Activated CD4-positive, alpha-beta T cell treated with anti-CD3 and anti-CD28 coated beads, Interleukin-2, amount 10 ng/mL, durations not matched to agents 7 days and 5 days (primary cell): ENCODE measurements around the gene MYL6. TPM values are rescaled to one million over a fixed set of nuclear protein-coding genes. Genes with fewer than 3 reads are reported as not detected.
A peak's percentile ranks its signal among the peaks of the same experiment; 100 is the strongest.

ENCODE experiments used
- CTCF ChIA-PET: fragments of 350-600 bp; sonication (Branson Sonifier 250); formaldehyde crosslinking; loops from one replicate; lab custom pipeline; 2021; ENCODE audit warnings: antibody characterized with exemption; lab: Charles Lee
- POLR2A ChIA-PET: fragments of 350-600 bp; sonication (Branson Sonifier 250); formaldehyde crosslinking; loops from one replicate; lab custom pipeline; 2021; ENCODE audit warnings: antibody characterized with exemption; lab: Charles Lee
- DNase-seq: peaks from one replicate; pipeline ENCODE4 v3.0.0-alpha.2; 2020
- H3K27ac Mint-ChIP-seq: one replicate; pipeline ENCODE4 v1.8.0; 2021; ENCODE audit warnings: mild to moderate bottlenecking, moderate library complexity, mixed read lengths
- H3K27me3 Mint-ChIP-seq: one replicate; pipeline ENCODE4 v1.8.0; 2021; ENCODE audit warnings: mixed read lengths
- H3K36me3 Mint-ChIP-seq: one replicate; pipeline ENCODE4 v1.8.0; 2021; ENCODE audit warnings: low read depth, mixed read lengths
- H3K4me1 Mint-ChIP-seq: one replicate; pipeline ENCODE4 v1.8.0; 2021; ENCODE audit warnings: mixed read lengths
- H3K4me3 Mint-ChIP-seq: one replicate; pipeline ENCODE4 v1.8.0; 2021; ENCODE audit warnings: mild to moderate bottlenecking, moderate library complexity, mixed read lengths
- H3K9me3 Mint-ChIP-seq: one replicate; pipeline ENCODE4 v1.8.0; 2021; ENCODE audit warnings: mixed read lengths
- total RNA-seq, 2 experiments: library from RNA; stranded (reverse); gene quantifications; one replicate each; pipeline ENCODE4 v1.2.3, GENCODE V29; 2021

Gene MYL6
- total RNA-seq, 2 experiments from 2014 or later = 1,336 to 1,525 TPM

DNA sequence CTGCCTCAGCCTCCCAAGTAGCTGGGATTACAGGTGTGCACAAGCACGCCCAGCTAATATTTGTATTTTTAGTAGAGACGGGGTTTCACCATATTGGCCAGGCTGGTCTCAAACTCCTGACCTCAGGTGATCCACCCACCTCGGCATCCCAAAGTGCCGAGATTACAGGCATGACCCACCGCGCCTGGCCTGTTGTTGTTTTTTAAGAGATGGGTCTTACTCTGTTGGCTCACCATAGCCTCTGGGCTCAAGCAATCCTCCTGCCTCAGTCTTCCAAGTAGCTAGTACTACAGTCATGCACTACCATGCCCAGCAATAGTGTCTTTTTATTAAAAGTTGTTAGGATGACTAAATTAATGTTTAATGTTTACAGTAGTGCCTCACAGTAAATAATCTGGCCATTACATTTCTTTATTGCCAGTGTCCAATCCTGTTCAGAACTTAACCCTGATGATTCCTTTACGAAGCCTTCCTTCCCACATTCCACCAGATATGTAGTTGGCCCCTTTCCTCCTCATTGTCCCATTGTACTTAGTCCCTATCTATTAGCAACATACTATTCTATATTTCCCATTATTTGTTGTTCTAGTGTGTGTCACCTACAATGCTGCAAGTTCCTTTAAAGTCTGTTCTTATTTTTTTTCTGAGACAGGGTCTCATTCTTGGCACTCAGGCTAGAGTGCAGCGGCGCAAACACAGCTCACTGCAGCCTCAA, 39.9 kb downstream of the MYL6 start:
- CTCF ChIA-PET = interaction anchor here (1.0 to 13.5 kb wide), 4 partner anchors 8 to 81 kb away, joined by 3 to 99 read pairs (median 5); partner anchors contain the start of gene SMARCC2
- no peak overlapping the region for H3K4me3 Mint-ChIP-seq

DNA sequence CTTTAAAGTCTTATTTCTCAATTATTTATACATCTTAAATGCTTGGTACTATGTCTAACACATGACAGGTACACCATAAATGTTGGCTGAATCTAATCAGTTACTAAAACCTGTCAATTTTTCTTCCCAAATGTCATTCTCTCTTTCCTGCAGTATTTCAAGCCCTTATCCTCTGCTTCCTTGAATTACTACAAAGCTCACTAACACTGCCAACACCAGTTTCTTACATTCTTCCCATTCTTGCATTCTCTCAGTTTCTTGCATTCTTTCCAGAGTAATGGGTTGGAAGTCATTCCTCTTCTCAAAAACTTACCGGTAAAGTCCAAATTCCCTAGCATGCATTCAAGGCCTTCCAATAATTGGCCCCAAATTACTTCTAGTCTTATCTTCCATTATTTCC, 40.7 kb downstream of the MYL6 start:
- Mint-ChIP-seq H3K27me3 (no peaks in the 10 kb centered on the region), H3K4me3 (no peak overlapping the region), H3K4me1 (peaks cover 2% of the 10 kb centered on the region), H3K36me3 (peaks cover 4% of the 10 kb centered on the region), H3K27ac (no peak overlapping the region), H3K9me3 (no peaks in the 10 kb centered on the region)
- no peak for DNase-seq
- ChIA-PET CTCF (interaction anchor here (13.5 kb wide), 1 partner anchor 9 kb away, joined by 99 read pairs; the partner anchor contains the start of gene SMARCC2), POLR2A (no interaction called here)

More for the DNA sequence above, 39.9 kb downstream of the MYL6 start:
- no peak for DNase-seq
- Mint-ChIP-seq H3K9me3 (no peaks in the 10 kb centered on the region), H3K4me1 (peaks cover 7% of the 10 kb centered on the region), H3K27ac (no peak overlapping the region), H3K27me3 (no peaks in the 10 kb centered on the region), H3K36me3 (peaks cover 9% of the 10 kb centered on the region)
- POLR2A ChIA-PET = no interaction called here

DNA sequence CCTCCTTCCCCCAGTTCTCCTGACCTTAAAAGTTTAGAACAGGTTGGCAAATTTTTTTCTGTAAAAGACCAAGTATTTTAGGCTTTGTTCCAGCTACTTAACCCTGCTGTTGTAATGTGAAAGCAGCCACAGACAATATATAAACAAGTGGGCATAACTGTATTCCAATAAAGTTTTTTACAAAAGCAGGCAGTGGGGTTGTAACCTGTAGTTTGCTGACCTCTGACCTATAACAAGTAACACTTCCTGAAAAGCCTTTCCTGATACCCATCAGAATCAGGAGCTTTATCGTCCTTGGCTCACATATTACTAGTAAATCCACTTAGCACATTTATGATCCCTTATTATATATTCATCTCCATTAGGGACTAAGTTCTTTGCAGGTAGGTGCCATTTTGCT, 44.2 kb downstream of the MYL6 start:
- H3K4me1 Mint-ChIP-seq = no peaks in the 10 kb centered on the region
- no peak for DNase-seq
- H3K36me3 Mint-ChIP-seq = peaks cover 14% of the 10 kb centered on the region
- H3K9me3 Mint-ChIP-seq = no peaks in the 10 kb centered on the region
- no peak overlapping the region for H3K27ac Mint-ChIP-seq
- CTCF ChIA-PET = interaction anchor here (0.8 to 13.5 kb wide), 7 partner anchors 9 to 261 kb away, joined by 3 to 99 read pairs (median 4); partner anchors contain the start of genes SMARCC2 and ZC3H10
- POLR2A ChIA-PET = no interaction called here
- H3K4me3 Mint-ChIP-seq = no peak overlapping the region
- no peaks in the 10 kb centered on the region for H3K27me3 Mint-ChIP-seq

- ChIA-PET POLR2A (no interaction called here), CTCF (interaction anchor here (0.8 to 13.5 kb wide), 6 partner anchors 8 to 261 kb away, joined by 3 to 99 read pairs (median 4); partner anchors contain the start of genes SMARCC2 and ZC3H10)
- Mint-ChIP-seq H3K4me1 (no peaks in the 10 kb centered on the region), H3K4me3 (no peak overlapping the region), H3K27ac (no peak overlapping the region), H3K36me3 (peaks cover 18% of the 10 kb centered on the region), H3K9me3 (no peaks in the 10 kb centered on the region), H3K27me3 (no peaks in the 10 kb centered on the region)
- no peak for DNase-seq
Measured at GRCh38 chr12:56202838-56203237, 44.7 kb downstream of the MYL6 start.

DNA sequence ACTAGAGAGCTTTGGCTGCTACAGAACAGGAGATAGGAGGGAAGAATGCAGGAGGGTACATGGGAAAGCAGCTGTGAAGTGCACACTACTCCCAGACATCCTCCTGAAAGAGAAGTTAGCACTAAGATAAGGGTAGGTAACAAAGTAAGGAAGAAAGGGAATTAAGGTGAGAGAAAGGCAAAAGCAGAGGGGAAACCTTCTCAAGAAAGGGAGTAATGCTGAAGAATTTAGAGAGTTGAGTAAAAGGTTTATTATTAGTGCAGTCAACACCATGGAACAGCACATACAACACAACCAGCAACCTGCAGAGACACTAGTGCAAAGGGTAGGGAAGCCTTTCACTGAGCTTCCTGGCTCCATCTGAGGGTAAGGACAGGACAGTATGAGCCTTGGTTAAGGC, 46.1 kb downstream of the MYL6 start:
- POLR2A ChIA-PET = no interaction called here
- Mint-ChIP-seq H3K27ac (no peak overlapping the region), H3K27me3 (no peaks in the 10 kb centered on the region), H3K9me3 (no peaks in the 10 kb centered on the region), H3K4me1 (no peaks in the 10 kb centered on the region), H3K4me3 (no peak overlapping the region), H3K36me3 (peaks cover 22% of the 10 kb centered on the region)
- no peak for DNase-seq
- CTCF ChIA-PET = interaction anchor here (0.5 to 13.5 kb wide), 4 partner anchors 9 to 559 kb away, joined by 3 to 99 read pairs (median 18); partner anchors contain the start of genes RNF41 and SMARCC2

DNA sequence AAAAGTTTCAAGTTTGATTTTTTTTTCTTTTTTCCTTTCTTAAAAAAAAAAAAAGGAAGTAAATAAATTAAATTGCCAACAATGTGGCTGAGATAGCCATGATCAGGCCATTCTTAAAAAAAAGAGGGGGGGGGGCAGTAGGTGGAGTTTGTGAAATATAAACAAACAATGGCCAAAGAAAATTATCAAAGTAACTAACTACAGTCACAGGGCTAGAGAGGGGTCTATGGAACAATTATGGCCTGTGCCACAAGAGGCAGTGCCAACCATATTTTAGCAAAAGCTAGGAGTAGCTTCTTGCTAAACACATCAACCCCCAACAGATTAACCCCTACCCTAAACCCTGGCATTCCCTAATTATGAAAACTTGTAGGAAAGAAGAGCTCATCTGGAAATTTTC, 47.3 kb downstream of the MYL6 start:
- ChIA-PET POLR2A (interaction anchor here (0.7 kb wide), 1 partner anchor 78 kb away, joined by 3 read pairs; no protein-coding TSS in a partner anchor), CTCF (interaction anchor here (0.8 to 13.5 kb wide), 9 partner anchors 13 to 155 kb away, joined by 3 to 99 read pairs (median 3); partner anchors contain the start of genes ANKRD52, RNF41, SMARCC2 and ZC3H10)
- H3K27me3 Mint-ChIP-seq = no peaks in the 10 kb centered on the region
- no peaks in the 10 kb centered on the region for H3K9me3 Mint-ChIP-seq
- H3K36me3 Mint-ChIP-seq = peaks cover 30% of the 10 kb centered on the region
- no peak for DNase-seq
- no peak overlapping the region for H3K27ac Mint-ChIP-seq
- H3K4me3 Mint-ChIP-seq = no peak overlapping the region
- no peaks in the 10 kb centered on the region for H3K4me1 Mint-ChIP-seq

GRCh38 chr12:56206452-56207166, 48.5 kb downstream of the MYL6 start:
- CTCF ChIA-PET = interaction anchor here (0.5 to 13.5 kb wide), 16 partner anchors 9 to 421 kb away, joined by 3 to 99 read pairs (median 4); partner anchors contain the start of genes ANKRD52, COQ10A, RNF41 and SMARCC2
- peaks cover 37% of the 10 kb centered on the region for H3K36me3 Mint-ChIP-seq
- POLR2A ChIA-PET = no interaction called here
- no peaks in the 10 kb centered on the region for H3K4me1 Mint-ChIP-seq
- no peaks in the 10 kb centered on the region for H3K27me3 Mint-ChIP-seq
- no peak overlapping the region for H3K27ac Mint-ChIP-seq
- peak; percentile 50 for DNase-seq
- H3K9me3 Mint-ChIP-seq = no peaks in the 10 kb centered on the region
- H3K4me3 Mint-ChIP-seq = no peak overlapping the region

GRCh38 chr12:56208006-56208405, 49.8 kb downstream of the MYL6 start:
- POLR2A ChIA-PET = interaction anchor here (0.7 kb wide), 1 partner anchor 14 kb away, joined by 4 read pairs; the partner anchor contains the start of gene RNF41
- no peak for DNase-seq
- Mint-ChIP-seq H3K4me1 (no peaks in the 10 kb centered on the region), H3K27me3 (no peaks in the 10 kb centered on the region), H3K36me3 (peaks cover 46% of the 10 kb centered on the region), H3K27ac (no peak overlapping the region), H3K4me3 (no peak overlapping the region), H3K9me3 (no peaks in the 10 kb centered on the region)
- CTCF ChIA-PET = interaction anchor here (0.6 to 13.5 kb wide), 7 partner anchors 8 to 417 kb away, joined by 3 to 99 read pairs (median 6); partner anchors contain the start of genes RNF41, SMARCC2 and ZC3H10

Other genes starting within 250 kb of the MYL6 start
- 10 to 100 TPM; 50.3 to 50.7 TPM for gene PYM1, start 230.5 kb upstream of the MYL6 start, total RNA-seq
- gene DGKA, start 227.2 kb upstream of the MYL6 start, total RNA-seq = 100 to 1,000 TPM; 766 to 771 TPM
- gene PMEL, start 192.3 kb upstream of the MYL6 start, total RNA-seq = under 1 TPM in 1 of 2 experiments, not detected in 1; 0.37 TPM
- gene CDK2, start 191.5 kb upstream of the MYL6 start, total RNA-seq = 100 to 1,000 TPM in 1 of 2 experiments, 10 to 100 TPM in 1; 96.6 to 106 TPM
- gene RAB5B, start 184.3 kb upstream of the MYL6 start, total RNA-seq = 10 to 100 TPM; 56.9 to 58.1 TPM
- 1 to 10 TPM; 2.4 to 3.5 TPM for gene SUOX, start 161.1 kb upstream of the MYL6 start, total RNA-seq
- 10 to 100 TPM; 15.7 to 17.4 TPM for gene IKZF4, start 137.3 kb upstream of the MYL6 start, total RNA-seq
- gene RPS26, start 116.4 kb upstream of the MYL6 start, total RNA-seq = 10 to 100 TPM; 47.2 to 48.3 TPM
- 1 to 10 TPM; 1.3 to 1.5 TPM for gene ERBB3, start 78.2 kb upstream of the MYL6 start, total RNA-seq
- 100 to 1,000 TPM; 244 to 289 TPM for gene PA2G4, start 53.8 kb upstream of the MYL6 start, total RNA-seq
- 1,000 to 10,000 TPM; 3,940 to 4,815 TPM for gene RPL41, start 41.7 kb upstream of the MYL6 start, total RNA-seq
- 1 to 10 TPM; 8.2 to 9.1 TPM for gene ZC3H10, start 40.1 kb upstream of the MYL6 start, total RNA-seq
- 100 to 1,000 TPM; 367 to 399 TPM for gene ESYT1, start 30.1 kb upstream of the MYL6 start, total RNA-seq
- gene MYL6B, start 5.8 kb upstream of the MYL6 start, total RNA-seq = 10 to 100 TPM; 56.6 to 63.4 TPM
- 100 to 1,000 TPM; 140 to 173 TPM for gene SMARCC2, start 31.1 kb downstream of the MYL6 start, total RNA-seq
- gene RNF41, start 63.6 kb downstream of the MYL6 start, total RNA-seq = 10 to 100 TPM; 30.1 to 31.6 TPM
- gene NABP2, start 66.0 kb downstream of the MYL6 start, total RNA-seq = 10 to 100 TPM; 56.7 to 63.5 TPM
- under 1 TPM in 1 of 2 experiments, not detected in 1; 0.64 TPM for gene SLC39A5, start 71.7 kb downstream of the MYL6 start, total RNA-seq
- gene ANKRD52, start 100.0 kb downstream of the MYL6 start, total RNA-seq = 10 to 100 TPM; 39.0 to 45.9 TPM
- gene COQ10A, start 108.6 kb downstream of the MYL6 start, total RNA-seq = 10 to 100 TPM; 15.3 to 17.1 TPM
- gene CS, start 142.0 kb downstream of the MYL6 start, total RNA-seq = 100 to 1,000 TPM; 177 to 201 TPM
- 100 to 1,000 TPM in 1 of 2 experiments, 10 to 100 TPM in 1; 96.2 to 105 TPM for gene CNPY2, start 157.6 kb downstream of the MYL6 start, total RNA-seq
- 10 to 100 TPM; 76.9 to 78.9 TPM for gene PAN2, start 175.6 kb downstream of the MYL6 start, total RNA-seq
- 1 to 10 TPM; 6.1 to 8.0 TPM for gene IL23A, start 180.5 kb downstream of the MYL6 start, total RNA-seq
- gene STAT2, start 201.7 kb downstream of the MYL6 start, total RNA-seq = 100 to 1,000 TPM; 391 to 398 TPM
- gene APOF, start 204.5 kb downstream of the MYL6 start, total RNA-seq = not detected